NCI-H510A (cell line): ENCODE data around the gene LIPN.
"Not testable (repeated sequence)": the region's sequence is repeated elsewhere in the genome, so short reads cannot be mapped to it uniquely, and the experiment has no call there.

Source experiments
- DNase-seq: peaks from one replicate; lab custom pipeline; 2025; lab: John Stamatoyannopoulos, UW

Gene LIPN

DNA sequence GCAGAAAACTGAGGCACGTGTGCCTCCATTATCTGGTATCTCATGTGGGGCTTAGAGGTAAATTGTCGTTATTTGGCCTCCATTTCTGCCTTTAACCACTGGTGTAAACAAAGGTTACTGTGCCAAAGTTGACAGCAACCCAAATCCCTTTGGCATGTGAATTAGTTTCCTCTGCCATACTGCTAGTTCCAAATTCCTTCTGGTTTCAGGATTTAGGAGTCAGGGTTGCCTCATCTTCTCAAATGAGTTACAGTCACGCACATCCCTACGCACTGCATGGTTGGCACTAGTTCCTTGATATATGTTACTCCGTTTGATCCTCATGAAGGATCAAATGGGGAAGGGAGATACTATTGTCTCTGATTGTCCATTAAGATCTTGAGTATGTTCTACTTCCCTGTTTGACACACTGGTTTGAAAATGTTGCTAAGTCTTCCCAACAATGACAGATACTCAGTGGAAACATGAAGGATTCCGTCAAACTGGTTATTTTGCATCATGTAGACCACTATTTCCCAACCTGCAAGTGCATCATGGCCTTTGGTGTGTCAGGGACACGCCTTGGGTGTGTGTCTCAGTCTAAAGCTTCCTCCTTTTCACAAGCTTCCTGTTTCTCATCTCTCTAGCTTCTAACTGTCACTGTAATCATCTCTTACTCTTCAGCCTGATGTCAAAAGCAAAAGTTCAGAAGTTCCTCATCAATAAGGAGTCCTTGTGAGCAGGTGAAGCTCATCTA lies at the start of gene LIPN:
Gene LIPN, plus strand, starts transcription at position 655 of the 736 bp plus-strand sequence. CDS start 1,386 bp downstream, outside the sequence.
- no peak for DNase-seq

DNA sequence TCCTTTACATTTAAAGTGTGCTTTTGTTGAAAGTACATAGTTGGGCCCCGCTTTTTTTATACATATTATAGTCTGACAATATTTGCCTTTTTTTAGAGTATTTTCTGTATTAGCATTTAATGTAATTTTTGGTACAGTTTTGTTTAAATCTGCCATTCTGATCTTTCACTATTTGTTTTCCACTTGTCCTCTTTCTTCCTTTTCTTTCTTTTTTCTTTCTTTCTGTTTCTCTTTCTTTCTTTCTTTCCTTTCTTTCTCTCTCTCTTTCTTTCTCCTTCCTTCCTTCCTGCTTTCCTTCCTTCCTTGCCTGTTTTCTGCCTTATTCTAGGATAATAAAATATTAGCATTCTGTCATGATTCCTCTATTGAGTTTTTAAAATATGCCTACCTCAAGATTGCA lies 44.3 kb upstream of the LIPN start:
- DNase-seq, result no peak

GRCh38 chr10:88721392-88721791 lies 38.4 kb upstream of the LIPN start:
- DNase-seq, result no peak

GRCh38 chr10:88725798-88726197 lies 34.0 kb upstream of the LIPN start:
- no peak for DNase-seq

DNA sequence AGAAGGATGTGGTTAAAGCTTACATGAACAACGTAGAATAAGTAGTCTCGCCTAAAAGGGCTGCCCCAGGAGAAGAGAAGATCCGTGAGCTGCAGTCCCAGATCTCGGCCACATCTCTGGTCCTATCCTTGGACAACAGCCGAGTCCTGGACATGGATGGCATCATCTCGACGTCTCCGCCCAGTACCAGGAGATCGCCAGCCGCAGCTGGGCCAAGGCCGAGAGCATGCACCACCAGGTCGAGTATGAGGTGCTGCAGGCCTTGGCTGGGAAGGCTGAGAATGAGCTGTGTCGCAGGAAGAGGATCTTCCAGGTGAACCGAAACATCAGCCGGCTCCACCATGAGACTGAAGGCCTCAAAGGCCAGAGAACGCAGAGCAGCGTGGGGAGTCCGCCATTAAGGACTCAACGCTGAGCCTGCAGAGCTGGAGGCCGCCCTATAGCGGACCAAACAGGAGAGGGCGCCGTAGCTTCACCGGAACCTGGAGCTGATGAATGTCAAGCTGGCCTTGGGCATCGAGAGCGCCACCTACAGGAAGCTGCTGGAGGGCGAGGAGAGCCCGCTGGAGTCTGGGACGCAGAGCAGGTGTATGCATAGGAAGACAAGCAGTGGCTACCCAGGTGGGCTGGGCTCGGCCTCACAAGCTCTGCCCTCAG lies 31.6 kb upstream of the LIPN start:
- DNase-seq, result no peak

GRCh38 chr10:88730864-88731263 lies 29.0 kb upstream of the LIPN start:
- DNase-seq, result no peak

DNA sequence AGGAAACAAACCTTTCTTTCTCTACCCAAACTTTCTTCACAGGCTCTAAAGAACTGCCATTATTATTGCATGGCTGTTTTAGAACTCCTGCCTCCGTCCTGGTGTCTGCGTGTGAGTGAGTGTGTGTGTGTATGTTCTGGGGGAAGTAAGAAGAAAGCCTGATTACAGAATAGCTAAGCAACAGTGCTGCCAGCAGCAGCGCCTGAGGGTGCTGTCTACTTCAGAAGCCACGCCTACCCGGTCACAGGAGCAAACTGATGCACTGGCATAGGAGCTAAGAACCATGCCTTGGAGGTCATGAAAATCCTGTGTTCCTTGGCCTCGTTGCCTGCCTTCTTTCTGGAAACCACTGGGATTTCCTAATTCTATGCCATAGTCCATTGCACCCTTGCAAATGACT lies 28.5 kb upstream of the LIPN start:
- DNase-seq, result no peak

DNA sequence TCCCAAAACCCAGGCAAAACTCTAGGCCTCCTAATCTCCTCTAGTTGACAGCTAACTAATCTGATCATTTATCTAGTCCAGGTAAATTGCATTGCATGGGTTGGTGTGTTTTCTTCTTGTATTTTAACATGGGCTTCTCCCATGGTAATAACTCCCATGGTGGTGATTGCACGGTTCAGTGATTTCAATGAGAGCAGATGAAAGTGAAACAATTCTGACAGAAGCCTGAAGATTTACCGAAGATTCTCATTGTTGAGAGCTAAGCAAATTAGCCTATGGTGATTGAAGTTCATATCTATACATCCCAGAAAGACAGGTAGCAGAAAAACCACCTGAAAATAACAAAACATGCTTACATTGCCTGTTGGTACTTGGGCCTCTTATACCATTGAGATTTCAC lies 26.6 kb upstream of the LIPN start:
- no peak for DNase-seq

DNA sequence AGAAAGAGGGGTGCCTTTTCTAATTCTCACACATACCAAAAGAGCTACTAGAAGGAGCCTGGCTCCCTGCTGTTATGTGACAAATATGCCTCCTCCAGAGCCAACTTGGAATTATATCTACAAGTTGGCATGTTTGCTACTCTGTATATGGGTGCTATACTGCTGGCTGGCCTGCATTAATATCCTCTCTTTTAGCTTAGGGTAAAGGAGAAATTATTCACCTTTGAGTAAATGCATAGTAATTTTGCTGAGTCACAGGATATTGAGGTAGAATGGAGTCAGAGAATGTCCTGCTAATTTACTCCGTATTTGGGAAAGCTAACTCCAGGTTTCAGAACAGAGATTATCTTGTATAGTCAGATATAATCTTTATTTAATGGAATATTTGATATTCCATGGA lies 24.2 kb upstream of the LIPN start:
- no peak for DNase-seq

DNA sequence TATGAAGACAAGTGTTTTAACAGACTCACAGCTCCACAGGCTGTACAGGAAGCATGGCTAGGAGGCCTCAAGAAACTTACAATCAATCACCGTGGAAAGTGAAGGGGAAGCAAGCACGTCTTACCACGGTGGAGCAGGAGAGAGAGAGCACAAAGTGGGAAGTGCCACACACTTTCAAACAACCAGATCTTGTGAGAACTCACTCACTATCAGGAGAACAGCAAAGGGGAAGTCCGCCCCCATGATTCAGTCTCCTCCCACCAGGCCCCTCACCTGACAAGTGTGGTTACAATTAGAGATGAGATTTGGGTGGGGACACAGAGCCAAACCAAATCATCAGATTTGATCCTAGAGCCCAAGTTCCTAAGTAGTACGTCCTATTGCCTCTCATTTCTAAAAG lies 17.9 kb upstream of the LIPN start:
- DNase-seq, result not testable (repeated sequence)

GRCh38 chr10:88742448-88742847 lies 17.4 kb upstream of the LIPN start:
- no peak for DNase-seq

DNA sequence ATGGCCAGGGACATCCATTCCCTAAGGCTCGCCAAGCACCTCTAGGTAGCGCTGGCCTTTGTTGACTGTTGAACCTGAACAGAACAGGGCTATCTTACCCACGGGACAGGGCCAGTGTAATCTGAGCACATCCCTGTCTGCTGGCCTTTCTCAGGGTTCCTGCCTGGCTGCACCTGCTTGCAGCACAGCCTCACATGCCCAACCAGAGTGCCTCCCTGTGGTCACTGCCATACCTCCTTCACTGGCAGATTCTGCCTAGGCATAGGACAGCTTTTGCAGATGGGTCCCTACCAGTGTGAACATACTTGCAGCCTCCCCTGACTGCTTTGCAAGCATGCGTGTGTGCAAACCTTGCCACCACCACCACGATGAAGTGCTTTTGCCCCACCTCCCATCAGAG lies 15.8 kb upstream of the LIPN start:
- DNase-seq, result no peak

- no peak for DNase-seq
Observed at GRCh38 chr10:88745633-88746032, 14.2 kb upstream of the LIPN start.

GRCh38 chr10:88754287-88754686 lies 5.5 kb upstream of the LIPN start:
- no peak for DNase-seq

- no peak for DNase-seq
Observed at GRCh38 chr10:88755753-88756152, 4.1 kb upstream of the LIPN start.

- DNase-seq, result no peak
Observed at GRCh38 chr10:88756660-88757059, 3.2 kb upstream of the LIPN start.

DNA sequence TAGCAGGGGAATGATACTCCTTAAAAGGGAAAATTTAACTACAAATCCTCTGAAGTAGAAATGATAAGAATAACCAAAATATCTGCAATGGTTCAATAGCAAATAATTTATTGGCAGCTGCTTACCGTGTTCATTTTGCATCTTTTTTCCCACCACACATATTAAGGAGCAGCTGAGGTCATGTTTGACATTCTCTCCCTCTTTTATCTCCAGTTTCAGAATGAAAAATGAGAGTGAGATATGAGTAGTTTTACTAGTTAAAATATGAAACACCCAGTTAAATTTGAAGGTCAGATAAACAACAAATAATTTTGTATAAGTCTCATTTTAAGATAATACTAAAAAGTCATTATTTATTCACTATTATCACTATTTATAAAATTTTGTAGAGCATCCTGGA lies 3.1 kb downstream of the LIPN start:
- no peak for DNase-seq

DNA sequence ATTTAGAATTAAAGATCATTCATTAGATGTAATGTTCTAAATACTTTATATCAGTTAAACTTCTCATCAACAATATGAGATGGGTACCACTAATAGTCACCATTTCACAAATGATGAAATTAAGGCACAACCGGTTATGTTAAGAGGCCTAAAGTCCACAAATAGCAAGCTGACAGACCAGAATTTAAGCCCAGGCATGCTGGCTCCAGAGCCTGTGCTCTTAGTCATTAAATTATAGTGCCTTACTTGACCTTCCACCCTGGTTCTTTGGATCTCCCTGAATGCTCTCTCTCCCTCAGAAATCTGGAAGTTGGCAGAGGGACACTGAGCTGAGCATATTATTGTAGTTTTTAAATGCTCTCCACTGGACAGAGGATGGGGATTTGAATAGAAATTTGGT lies 3.6 kb downstream of the LIPN start:
- DNase-seq, result no peak

- no peak for DNase-seq
Observed at GRCh38 chr10:88764110-88764509, 4.3 kb downstream of the LIPN start.

- DNase-seq, result no peak
Observed at GRCh38 chr10:88765816-88766215, 6.0 kb downstream of the LIPN start.

- DNase-seq, result no peak
Observed at GRCh38 chr10:88769384-88769783, 9.6 kb downstream of the LIPN start.

DNA sequence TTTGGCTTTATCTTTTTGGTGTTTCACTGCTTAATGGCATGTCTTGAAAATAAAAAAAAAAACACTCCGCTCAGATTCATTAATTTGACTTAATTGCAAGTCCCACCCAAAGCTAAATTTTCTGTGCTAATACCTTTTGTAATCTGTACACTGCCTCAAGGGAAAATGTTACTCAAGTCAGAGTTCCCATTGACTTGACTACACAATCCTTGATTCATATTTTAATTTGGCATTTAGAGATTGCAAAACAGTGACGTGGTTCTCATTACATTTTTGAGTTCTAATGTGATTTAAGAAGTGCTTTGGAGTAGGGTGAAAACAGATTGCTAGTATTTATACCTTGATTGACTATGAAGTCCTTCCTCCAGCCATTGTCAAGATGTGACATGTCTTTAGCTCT lies 21.4 kb downstream of the LIPN start:
- no peak for DNase-seq

GRCh38 chr10:88782222-88782621 lies 22.4 kb downstream of the LIPN start:
- no peak for DNase-seq

GRCh38 chr10:88783724-88784123 lies 23.9 kb downstream of the LIPN start:
- DNase-seq, result no peak
